GM13977 (cell line): ENCODE results near the gene RNASE9.

ENCODE experiments used
- DNase-seq: peaks from one replicate; pipeline ENCODE4 v3.0.0; 2012; ENCODE audit warnings: low spot score
- CTCF ChIP-seq: IDR thresholded peaks from 2 replicates; pipeline ENCODE4 v1.5.1; 2012; ENCODE audit warnings: mild to moderate bottlenecking, control low read depth; ENCODE audit not compliant: insufficient read depth; ENCODE audit errors: extremely low read depth, missing control alignments
- in situ Hi-C: fragments of 300-500 bp; cut with MboI; formaldehyde crosslinking; loops from one replicate; pipeline ENCODE4 v1.12.0; 2022; ENCODE audit warnings: low sequenced_read_pairs, low pct_unique_long_range_greater_than_20kb, mixed read lengths, inconsistent platforms; ENCODE audit not compliant: unreplicated experiment

The RNASE9 gene

GRCh38 chr14:20591235-20591634 is 30.4 kb upstream of the RNASE9 start, which contains the start of gene RNASE12:
RNASE12 (minus strand) TSS chr14:20591376; CDS start chr14:20590723, 653 bp downstream.
- TF ChIP-seq CTCF = no peak
- DNase-seq = no peak
- in situ Hi-C loops = no loop called here

GRCh38 chr14:20587489-20588154 is 26.8 kb upstream of the RNASE9 start, which contains the start of gene RNASE11:
RNASE11 (minus strand) TSS chr14:20588001.
- in situ Hi-C loops = no loop called here

GRCh38 chr14:20583908-20584307 is 23.1 kb upstream of the RNASE9 start:
- in situ Hi-C loops = no loop called here
- TF ChIP-seq CTCF = no peak
- DNase-seq = no peak

More at GRCh38 chr14:20587489-20588154, 26.8 kb upstream of the RNASE9 start, which contains the start of gene RNASE11:
- peak; percentile 26 for DNase-seq
- TF ChIP-seq CTCF = no peak

- no peak for TF ChIP-seq CTCF
These were observed 22.3 kb upstream of the RNASE9 start for GRCh38 chr14:20583142-20583541.

GRCh38 chr14:20580242-20580641 is 19.4 kb upstream of the RNASE9 start:
- DNase-seq = no peak
- TF ChIP-seq CTCF = no peak
- in situ Hi-C loops = no loop called here

More at GRCh38 chr14:20583142-20583541, 22.3 kb upstream of the RNASE9 start:
- DNase-seq = no peak
- in situ Hi-C loops = no loop called here

- no peak for DNase-seq
- TF ChIP-seq CTCF = no peak
- in situ Hi-C loops = no loop called here
These were observed 18.1 kb upstream of the RNASE9 start for GRCh38 chr14:20578784-20579502.
